Right renal pelvis (tissue), 4 donors: ENCODE measurements around the gene CYLC1. TPM values are rescaled to one million over a fixed set of nuclear protein-coding genes. Genes with fewer than 3 reads are reported as not detected.

Experiments used
- DNase-seq, 4 donors: peaks; one replicate each; pipeline ENCODE4 v3.0.0-alpha.2; 2013; ENCODE audit warnings: low read depth in 4 of 4, low spot score in 3 of 4, missing footprints in 1 of 4
- polyA plus RNA-seq, 4 donors: library from polyadenylated mRNA; unstranded; fragments of 120-200 nt; gene quantifications; one replicate each; pipeline ENCODE4 v1.2.1, GENCODE V29; 2013; ENCODE audit not compliant: insufficient read length in 4 of 4

Gene CYLC1, protein sequence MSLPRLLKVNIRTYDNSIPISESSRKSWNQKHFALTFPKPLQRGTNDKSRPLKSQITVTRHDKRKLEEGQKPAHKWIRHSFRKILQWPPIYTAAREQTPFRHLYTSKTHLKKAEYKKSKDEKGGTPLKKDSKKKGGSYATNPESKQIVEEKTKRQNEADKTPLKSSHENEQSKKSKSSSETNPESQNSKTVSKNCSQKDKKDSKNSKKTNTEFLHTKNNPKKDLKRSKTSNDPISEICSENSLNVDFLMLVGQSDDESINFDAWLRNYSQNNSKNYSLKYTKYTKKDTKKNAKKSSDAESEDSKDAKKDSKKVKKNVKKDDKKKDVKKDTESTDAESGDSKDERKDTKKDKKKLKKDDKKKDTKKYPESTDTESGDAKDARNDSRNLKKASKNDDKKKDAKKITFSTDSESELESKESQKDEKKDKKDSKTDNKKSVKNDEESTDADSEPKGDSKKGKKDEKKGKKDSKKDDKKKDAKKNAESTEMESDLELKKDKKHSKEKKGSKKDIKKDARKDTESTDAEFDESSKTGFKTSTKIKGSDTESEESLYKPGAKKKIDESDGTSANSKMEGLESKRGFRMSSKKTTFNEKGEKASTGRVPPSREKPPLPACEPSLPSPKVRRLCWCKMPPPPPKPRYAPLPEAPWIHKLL
- not detected for polyA plus RNA-seq

DNA sequence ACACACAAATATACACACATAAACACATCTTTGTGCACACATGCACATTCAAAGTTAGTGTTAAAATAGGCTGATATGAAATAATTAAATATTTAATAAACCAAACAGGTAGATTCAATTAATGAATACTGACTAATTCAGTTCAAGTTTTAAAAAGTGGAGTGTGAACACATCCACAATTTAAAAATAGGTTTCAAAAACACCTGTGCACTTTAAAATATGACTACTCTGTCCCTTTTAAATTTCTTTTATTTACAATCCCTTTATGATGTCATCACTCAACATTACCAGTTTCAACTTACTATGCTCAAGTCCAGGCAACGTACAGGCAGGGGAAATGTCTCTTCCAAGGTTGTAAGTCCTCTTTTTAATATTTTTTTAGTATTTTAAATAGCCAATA, at the start of gene CYLC1:
CYLC1 (plus strand) TSS at position 301 of the 400 bp plus-strand sequence; CDS start at position 338, 37 bp downstream.
- DNase-seq = no peak

DNA sequence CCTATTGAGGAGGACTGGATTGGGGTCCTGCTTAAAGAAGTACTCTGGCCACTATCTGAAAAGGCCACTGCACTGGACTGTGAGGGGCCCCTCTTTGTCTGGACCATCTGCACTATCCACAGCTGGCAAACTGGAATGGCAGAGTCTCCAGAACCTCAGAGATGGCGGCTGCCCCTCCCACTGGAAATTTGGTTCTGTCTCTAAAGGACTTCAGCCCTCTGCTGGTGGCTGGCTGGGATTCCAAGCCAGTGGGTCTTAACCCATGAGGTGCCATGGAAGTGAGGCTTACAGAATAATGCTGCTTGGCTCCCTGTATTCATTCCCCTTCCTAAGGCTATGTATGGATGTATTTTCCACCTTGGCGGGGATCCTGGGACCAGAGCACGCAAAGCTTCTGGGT, 41.6 kb upstream of the CYLC1 start:
- DNase-seq = no peak

- DNase-seq = no peak
These were observed 31.1 kb upstream of the CYLC1 start for GRCh38 chrX:83829874-83830273.

GRCh38 chrX:83845397-83845796, 15.5 kb upstream of the CYLC1 start:
- DNase-seq = peak in 1 of 4 donors; percentile 2

- no peak for DNase-seq
These were observed 13.6 kb upstream of the CYLC1 start for GRCh38 chrX:83847339-83847738.

- no peak for DNase-seq
These were observed 27.6 kb downstream of the CYLC1 start for GRCh38 chrX:83888585-83888984.

- DNase-seq = no peak
These were observed 31.5 kb downstream of the CYLC1 start for GRCh38 chrX:83892433-83892832.

GRCh38 chrX:83906921-83907320, 46.0 kb downstream of the CYLC1 start:
- no peak for DNase-seq

DNA sequence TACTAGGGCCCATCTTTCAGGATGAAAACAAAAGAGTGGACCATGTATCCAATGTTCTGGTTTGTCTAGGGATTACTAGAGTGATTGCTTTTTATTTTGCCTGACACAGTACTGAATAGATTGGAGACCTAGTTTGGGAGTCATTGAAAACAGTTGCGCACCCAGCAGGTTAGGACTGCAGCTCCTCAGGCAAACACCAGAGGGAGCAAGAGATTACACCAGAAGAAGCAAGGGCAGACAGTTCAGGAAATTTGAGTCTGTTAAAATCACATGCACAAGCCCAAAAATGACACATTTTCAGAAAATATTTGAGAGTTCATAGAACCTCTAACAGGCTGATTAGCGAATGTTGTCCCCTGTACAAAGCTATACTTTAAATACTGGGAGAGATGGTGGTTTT, 55.6 kb downstream of the CYLC1 start:
- no peak for DNase-seq

GRCh38 chrX:83934220-83934619, 73.3 kb downstream of the CYLC1 start:
- DNase-seq = no peak
